IMR-90 (cell line): ENCODE results near the gene MYNN.

Experiments
- CTCF ChIP-seq: conservative IDR thresholded peaks from 2 replicates; pipeline ENCODE4 v1.5.1; 2012; ENCODE audit warnings: mild to moderate bottlenecking, low read depth, low read length, improper control_type of control experiment
- FOS ChIP-seq: fragments of 150-350 bp; IDR thresholded peaks from 2 replicates; pipeline ENCODE4 v1.6.1; 2016; ENCODE audit warnings: low read depth, low read length
- MAFK ChIP-seq: IDR thresholded peaks from 2 replicates; pipeline ENCODE4 v1.6.1; 2012; ENCODE audit warnings: low read depth, low read length, improper control_type of control experiment
- MXI1 ChIP-seq: IDR thresholded peaks from 2 replicates; pipeline ENCODE4 v1.6.1; 2012; ENCODE audit warnings: low read depth, mild to moderate bottlenecking, low read length, moderate library complexity, borderline replicate concordance
- POLR2A ChIP-seq: IDR thresholded peaks from 2 replicates; pipeline ENCODE4 v1.6.1; 2012; ENCODE audit warnings: mild to moderate bottlenecking, low read depth, low read length
- TF ChIP-seq, protein P1 (sequence below): fragments of 150-350 bp; IDR thresholded peaks from 2 replicates; pipeline ENCODE4 v1.6.1; 2016; ENCODE audit warnings: low read depth, mild to moderate bottlenecking, low read length, moderate library complexity, borderline replicate concordance

DNA sequence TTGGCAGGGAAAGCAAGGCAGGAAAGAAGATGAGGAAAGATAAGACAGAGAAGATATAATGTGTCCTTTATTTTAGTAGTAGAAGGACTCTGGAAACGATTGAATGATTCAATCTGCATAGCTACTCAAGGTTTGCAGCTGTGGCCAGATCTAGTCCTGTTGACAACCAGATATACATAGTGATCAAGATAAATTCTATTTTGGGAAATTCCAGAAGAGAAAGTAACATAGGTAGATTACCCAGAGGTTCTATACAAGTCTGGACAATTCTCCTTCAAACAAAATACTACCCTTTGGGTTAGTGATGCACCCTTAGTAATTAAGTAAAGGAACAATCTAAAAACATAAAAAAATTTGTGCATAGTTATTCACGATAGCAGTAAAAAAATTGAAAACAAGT, 17.7 kb upstream of the MYNN start:
- TF ChIP-seq POLR2A, result no peak
- TF ChIP-seq CTCF, result no peak
- TF ChIP-seq MXI1, result no peak
- TF ChIP-seq, protein P1, sequence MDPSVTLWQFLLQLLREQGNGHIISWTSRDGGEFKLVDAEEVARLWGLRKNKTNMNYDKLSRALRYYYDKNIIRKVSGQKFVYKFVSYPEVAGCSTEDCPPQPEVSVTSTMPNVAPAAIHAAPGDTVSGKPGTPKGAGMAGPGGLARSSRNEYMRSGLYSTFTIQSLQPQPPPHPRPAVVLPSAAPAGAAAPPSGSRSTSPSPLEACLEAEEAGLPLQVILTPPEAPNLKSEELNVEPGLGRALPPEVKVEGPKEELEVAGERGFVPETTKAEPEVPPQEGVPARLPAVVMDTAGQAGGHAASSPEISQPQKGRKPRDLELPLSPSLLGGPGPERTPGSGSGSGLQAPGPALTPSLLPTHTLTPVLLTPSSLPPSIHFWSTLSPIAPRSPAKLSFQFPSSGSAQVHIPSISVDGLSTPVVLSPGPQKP, result no peak
- no peak for TF ChIP-seq FOS
- no peak for TF ChIP-seq MAFK
